ENCODE results near the gene TMEM18. TPM values are rescaled to one million over a fixed set of nuclear protein-coding genes. Genes with fewer than 3 reads are reported as not detected.

The TMEM18 gene
- total and polyA plus RNA-seq, 2 of the 4 experiments (the other 2 are of a cell fraction), result 15.2 to 30.2 TPM

DNA sequence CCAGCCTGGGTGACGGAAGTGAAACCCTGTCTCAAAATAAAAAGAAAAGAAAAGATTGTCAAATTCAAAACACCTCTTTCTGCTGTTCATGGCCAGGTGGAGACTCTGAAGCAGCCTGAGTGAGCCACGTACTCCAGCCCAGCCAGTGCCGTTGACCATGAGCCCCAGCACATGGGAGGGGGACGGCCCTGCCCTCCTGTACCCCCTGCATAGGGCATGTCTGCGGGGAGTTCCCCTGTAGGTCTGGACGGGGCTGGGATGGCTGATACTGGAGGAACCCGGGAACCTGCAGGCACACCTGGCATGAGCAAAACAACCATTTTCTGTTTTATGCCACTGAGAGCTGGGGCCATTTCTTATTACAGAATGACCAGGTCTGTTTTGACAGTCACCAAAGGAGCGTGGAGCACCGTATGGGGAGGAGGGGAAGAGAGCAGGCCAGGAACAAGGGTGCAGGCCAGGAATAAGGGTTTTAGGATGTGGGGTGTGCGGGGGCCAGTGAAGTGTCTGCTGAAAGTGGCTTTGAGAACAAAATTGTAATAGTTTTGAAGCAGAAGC, 30.1 kb downstream of the TMEM18 start:
- Histone ChIP-seq H3K4me2 (ENCODE audit: low read depth, low read length) (no peak overlapping the region), H3K27me3 (ENCODE audit: control insufficient read depth, insufficient read depth, low read length) (peaks cover 2% of the 10 kb centered on the region; the same call in 1 of the 2 replicates), H3K27ac (ENCODE audit: insufficient read depth, low read length) (no peak overlapping the region), H2BK5ac (ENCODE audit: low read depth, low read length, poor library complexity, severe bottlenecking) (no peak overlapping the region), H4K5ac (ENCODE audit: low read depth, low read length) (no peak overlapping the region), H2BK20ac (ENCODE audit: low read depth, low read length) (no peak overlapping the region), H4K91ac (ENCODE audit: insufficient read depth, low read depth, low read length) (no peak overlapping the region), H4K20me1 (ENCODE audit: insufficient read depth, low read length) (no peaks in the 10 kb centered on the region), H2BK120ac (ENCODE audit: low read depth, low read length) (no peak overlapping the region), H3K9me3 (ENCODE audit: control insufficient read depth, insufficient read depth, low read length) (no peaks in the 10 kb centered on the region), H3K4me3 (ENCODE audit: insufficient read depth, low read depth, low read length) (no peak overlapping the region), H2BK15ac (ENCODE audit: low read depth, low read length) (no peak overlapping the region), H3K4me1 (ENCODE audit: control insufficient read depth, insufficient read depth, low read length) (no peaks in the 10 kb centered on the region), H3K14ac (replicated peaks; ENCODE audit: low read depth, low read length) (no peak overlapping the region), H3K56ac (ENCODE audit: extremely low read depth, insufficient read depth, low read length) (no peak overlapping the region), H2AK9ac (replicated peaks; ENCODE audit: low read depth, low read length, poor library complexity) (no peak overlapping the region), H3K9ac (ENCODE audit: low read depth, low read length) (no peak overlapping the region), H3K4ac (ENCODE audit: low read depth, low read length) (no peak overlapping the region), H3K18ac (ENCODE audit: low read depth, low read length) (no peak overlapping the region), H3K23ac (ENCODE audit: low read depth, low read length) (no peak overlapping the region), H2AK5ac (ENCODE audit: low read depth, low read length) (no peak overlapping the region), H3K79me1 (ENCODE audit: low read depth in 1 of 2, low read length in 2 of 2) (no peaks in the 10 kb centered on the region), H3K9me1 (ENCODE audit: insufficient read depth, low read length) (no peaks in the 10 kb centered on the region), H4K8ac (ENCODE audit: low read depth in 2 of 2, low read length in 2 of 2) (no peak overlapping the region), H2AFZ (replicated peaks; ENCODE audit: low read length, poor library complexity) (peak overlapping the region; percentile 32), H3K36me3 (ENCODE audit: control insufficient read depth, insufficient read depth, low read length) (no peaks in the 10 kb centered on the region)
- WGBS, 2 experiments (ENCODE audit: extremely low coverage in 2 of 2, insufficient read length in 1 of 2), result 57% methylated on average over 3 of the region's 10 CpGs; no CpG with 5 or more reads in 1 of the 2 experiments
- BruUV-seq (replicated peaks), result no TSS peak
- dilution Hi-C loops (cut with HindIII; ENCODE audit: low sequenced_read_pairs, unreplicated experiment), result no loop called here
- POLR2A ChIA-PET (ENCODE audit: unreplicated experiment), result no interaction called here
- ATAC-seq (ENCODE audit: low read depth) (no peak), DNase-seq (no peak)
- in situ Hi-C loops (cut with MboI; ENCODE audit: low sequenced_read_pairs), result no loop called here
- TF ChIP-seq CHD1 (IDR thresholded peaks at IDR 0.05; ENCODE audit: low read depth, low read length), result no peak
- TF ChIP-seq, protein P1, sequence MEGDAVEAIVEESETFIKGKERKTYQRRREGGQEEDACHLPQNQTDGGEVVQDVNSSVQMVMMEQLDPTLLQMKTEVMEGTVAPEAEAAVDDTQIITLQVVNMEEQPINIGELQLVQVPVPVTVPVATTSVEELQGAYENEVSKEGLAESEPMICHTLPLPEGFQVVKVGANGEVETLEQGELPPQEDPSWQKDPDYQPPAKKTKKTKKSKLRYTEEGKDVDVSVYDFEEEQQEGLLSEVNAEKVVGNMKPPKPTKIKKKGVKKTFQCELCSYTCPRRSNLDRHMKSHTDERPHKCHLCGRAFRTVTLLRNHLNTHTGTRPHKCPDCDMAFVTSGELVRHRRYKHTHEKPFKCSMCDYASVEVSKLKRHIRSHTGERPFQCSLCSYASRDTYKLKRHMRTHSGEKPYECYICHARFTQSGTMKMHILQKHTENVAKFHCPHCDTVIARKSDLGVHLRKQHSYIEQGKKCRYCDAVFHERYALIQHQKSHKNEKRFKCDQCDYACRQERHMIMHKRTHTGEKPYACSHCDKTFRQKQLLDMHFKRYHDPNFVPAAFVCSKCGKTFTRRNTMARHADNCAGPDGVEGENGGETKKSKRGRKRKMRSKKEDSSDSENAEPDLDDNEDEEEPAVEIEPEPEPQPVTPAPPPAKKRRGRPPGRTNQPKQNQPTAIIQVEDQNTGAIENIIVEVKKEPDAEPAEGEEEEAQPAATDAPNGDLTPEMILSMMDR (conservative IDR thresholded peaks at IDR 0.05; ENCODE audit: low read depth, low read length), result no peak
- TF ChIP-seq, protein P2, sequence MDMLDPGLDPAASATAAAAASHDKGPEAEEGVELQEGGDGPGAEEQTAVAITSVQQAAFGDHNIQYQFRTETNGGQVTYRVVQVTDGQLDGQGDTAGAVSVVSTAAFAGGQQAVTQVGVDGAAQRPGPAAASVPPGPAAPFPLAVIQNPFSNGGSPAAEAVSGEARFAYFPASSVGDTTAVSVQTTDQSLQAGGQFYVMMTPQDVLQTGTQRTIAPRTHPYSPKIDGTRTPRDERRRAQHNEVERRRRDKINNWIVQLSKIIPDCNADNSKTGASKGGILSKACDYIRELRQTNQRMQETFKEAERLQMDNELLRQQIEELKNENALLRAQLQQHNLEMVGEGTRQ (IDR thresholded peaks at IDR 0.05; ENCODE audit: low read depth, low read length), result no peak
- no peak for TF ChIP-seq MXI1 (IDR thresholded peaks at IDR 0.05; ENCODE audit: borderline replicate concordance, low read depth, low read length)
- intact Hi-C loops (cut with micrococcal nuclease), result no loop called here
- CTCF ChIA-PET, result no interaction called here

All from IMR-90 (cell line).